HFFc6 (cell line): Measurements from ENCODE around the gene SERPINA12. TPM values are rescaled to one million over a fixed set of nuclear protein-coding genes. Genes with fewer than 3 reads are reported as not detected.

Experiments used
- DNase-seq: peaks from one replicate; pipeline ENCODE4 v3.0.0-alpha.2; 2018
- H3K27ac Mint-ChIP-seq: 2 replicates; pipeline ENCODE4 v1.8.0; 2020; ENCODE audit warnings: mild to moderate bottlenecking, mixed read lengths
- H3K27me3 Mint-ChIP-seq: 2 replicates; pipeline ENCODE4 v1.8.0; 2021; ENCODE audit warnings: mild to moderate bottlenecking, moderate library complexity, mixed read lengths; ENCODE audit not compliant: insufficient read depth
- H3K36me3 Mint-ChIP-seq: 2 replicates; pipeline ENCODE4 v1.8.0; 2021; ENCODE audit warnings: low read depth, mixed read lengths
- H3K4me1 Mint-ChIP-seq: 2 replicates; pipeline ENCODE4 v1.8.0; 2020; ENCODE audit warnings: low read depth, mixed read lengths
- H3K4me3 Mint-ChIP-seq: 2 replicates; pipeline ENCODE4 v1.8.0; 2020; ENCODE audit warnings: mild to moderate bottlenecking, moderate library complexity, mixed read lengths
- H3K9me3 Mint-ChIP-seq: 2 replicates; pipeline ENCODE4 v1.8.0; 2020; ENCODE audit warnings: mild to moderate bottlenecking, mixed read lengths
- total RNA-seq, 6 experiments: library from RNA; stranded (reverse); fragmentation: NEBNext Ultra II Directional; extraction: Animal tissue kit (Norgen Biotek cat#: 25700); gene quantifications; 2 replicates in 1 of 6; 3 replicates in 5 of 6; pipeline ENCODE4 v1.2.3, GENCODE V29; 2021
- TF ChIP-seq, protein P1 (sequence below): fragments of 200-600 bp; sonication (generic); IDR thresholded peaks from 2 replicates; pipeline ENCODE4 v1.5.0; 2021; ENCODE audit warnings: antibody characterized with exemption, mild to moderate bottlenecking

SERPINA12 gene
- total RNA-seq, 6 experiments from 2014 or later = not detected

DNA sequence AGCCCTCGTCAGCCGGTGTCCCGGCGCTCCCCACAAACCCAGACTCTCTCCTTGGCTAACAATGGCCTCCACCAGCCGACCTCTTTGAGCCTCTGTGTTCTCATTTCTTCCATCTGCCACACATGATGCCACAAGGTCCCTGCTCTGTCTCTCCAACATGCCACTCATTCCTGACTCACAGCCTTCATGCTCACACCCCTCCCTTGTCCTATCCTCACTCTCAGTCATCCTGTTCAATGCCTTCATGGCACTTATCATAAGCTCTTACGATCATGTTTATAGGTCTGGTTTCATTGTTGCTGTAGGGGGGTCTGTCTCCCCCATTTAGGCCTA lies 47.1 kb downstream of the SERPINA12 start:
- no peak for DNase-seq
- peaks cover 60% of the 10 kb centered on the region for H3K9me3 Mint-ChIP-seq
- TF ChIP-seq, protein P1, sequence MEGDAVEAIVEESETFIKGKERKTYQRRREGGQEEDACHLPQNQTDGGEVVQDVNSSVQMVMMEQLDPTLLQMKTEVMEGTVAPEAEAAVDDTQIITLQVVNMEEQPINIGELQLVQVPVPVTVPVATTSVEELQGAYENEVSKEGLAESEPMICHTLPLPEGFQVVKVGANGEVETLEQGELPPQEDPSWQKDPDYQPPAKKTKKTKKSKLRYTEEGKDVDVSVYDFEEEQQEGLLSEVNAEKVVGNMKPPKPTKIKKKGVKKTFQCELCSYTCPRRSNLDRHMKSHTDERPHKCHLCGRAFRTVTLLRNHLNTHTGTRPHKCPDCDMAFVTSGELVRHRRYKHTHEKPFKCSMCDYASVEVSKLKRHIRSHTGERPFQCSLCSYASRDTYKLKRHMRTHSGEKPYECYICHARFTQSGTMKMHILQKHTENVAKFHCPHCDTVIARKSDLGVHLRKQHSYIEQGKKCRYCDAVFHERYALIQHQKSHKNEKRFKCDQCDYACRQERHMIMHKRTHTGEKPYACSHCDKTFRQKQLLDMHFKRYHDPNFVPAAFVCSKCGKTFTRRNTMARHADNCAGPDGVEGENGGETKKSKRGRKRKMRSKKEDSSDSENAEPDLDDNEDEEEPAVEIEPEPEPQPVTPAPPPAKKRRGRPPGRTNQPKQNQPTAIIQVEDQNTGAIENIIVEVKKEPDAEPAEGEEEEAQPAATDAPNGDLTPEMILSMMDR = no peak
- H3K4me3 Mint-ChIP-seq = no peak overlapping the region
- H3K36me3 Mint-ChIP-seq = peaks cover 5% of the 10 kb centered on the region; the same call in 1 of the 2 replicates
- no peaks in the 10 kb centered on the region for H3K4me1 Mint-ChIP-seq
- H3K27ac Mint-ChIP-seq = no peak overlapping the region
- H3K27me3 Mint-ChIP-seq = no peaks in the 10 kb centered on the region

- H3K36me3 Mint-ChIP-seq = peaks cover 5% of the 10 kb centered on the region; the same call in 1 of the 2 replicates
- TF ChIP-seq, protein P1 = no peak
- H3K4me3 Mint-ChIP-seq = no peak overlapping the region
- no peaks in the 10 kb centered on the region for H3K27me3 Mint-ChIP-seq
- H3K9me3 Mint-ChIP-seq = peaks cover 61% of the 10 kb centered on the region
- no peaks in the 10 kb centered on the region for H3K4me1 Mint-ChIP-seq
- no peak for DNase-seq
- no peak overlapping the region for H3K27ac Mint-ChIP-seq
Measured at GRCh38 chr14:94461526-94462218, 47.6 kb downstream of the SERPINA12 start.

- Mint-ChIP-seq H3K27me3 (no peaks in the 10 kb centered on the region), H3K4me1 (no peaks in the 10 kb centered on the region), H3K4me3 (no peak overlapping the region), H3K9me3 (peaks cover 59% of the 10 kb centered on the region), H3K27ac (no peak overlapping the region), H3K36me3 (peaks cover 5% of the 10 kb centered on the region; the same call in 1 of the 2 replicates)
- TF ChIP-seq, protein P1 = no peak
- no peak for DNase-seq
Measured at GRCh38 chr14:94460631-94461416, 48.4 kb downstream of the SERPINA12 start.

DNA sequence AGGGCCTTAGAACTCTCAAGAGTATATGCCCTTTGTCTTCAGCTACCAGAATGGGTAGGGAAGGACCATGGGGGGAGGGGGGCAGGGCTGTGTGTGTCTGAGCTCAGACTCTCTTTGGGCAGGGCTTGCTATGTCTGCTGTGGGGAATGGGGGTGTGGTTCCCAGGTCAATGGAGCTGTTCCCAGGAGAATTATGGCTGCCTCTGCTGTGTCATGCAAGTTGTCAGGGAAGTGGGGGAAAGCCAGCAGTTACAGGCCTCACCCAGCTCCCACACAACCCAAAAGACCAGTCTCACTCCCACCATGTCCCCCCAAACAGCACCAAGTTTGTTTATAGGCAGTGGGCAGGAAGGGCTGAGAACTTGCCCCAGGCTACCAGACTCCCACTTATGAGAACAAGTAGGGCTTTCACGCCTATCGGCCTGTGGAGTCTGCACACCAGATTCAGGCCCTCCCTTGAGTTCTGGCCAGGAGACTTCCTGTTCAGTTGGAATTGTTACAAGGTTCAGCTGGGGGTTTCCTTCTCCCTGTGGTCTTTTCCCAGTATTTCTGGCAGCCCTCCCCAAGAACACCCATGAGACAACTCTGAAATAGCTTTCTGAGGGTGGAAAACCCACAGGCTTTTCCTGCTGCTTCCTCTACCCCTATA lies 50.6 kb downstream of the SERPINA12 start:
- no peak overlapping the region for H3K4me3 Mint-ChIP-seq
- TF ChIP-seq, protein P1 = no peak
- H3K36me3 Mint-ChIP-seq = peaks cover 5% of the 10 kb centered on the region; the same call in 1 of the 2 replicates
- peaks cover 1% of the 10 kb centered on the region; the same call in 1 of the 2 replicates for H3K27me3 Mint-ChIP-seq
- peaks cover 72% of the 10 kb centered on the region for H3K9me3 Mint-ChIP-seq
- H3K27ac Mint-ChIP-seq = no peak overlapping the region
- DNase-seq = no peak
- H3K4me1 Mint-ChIP-seq = no peaks in the 10 kb centered on the region

DNA sequence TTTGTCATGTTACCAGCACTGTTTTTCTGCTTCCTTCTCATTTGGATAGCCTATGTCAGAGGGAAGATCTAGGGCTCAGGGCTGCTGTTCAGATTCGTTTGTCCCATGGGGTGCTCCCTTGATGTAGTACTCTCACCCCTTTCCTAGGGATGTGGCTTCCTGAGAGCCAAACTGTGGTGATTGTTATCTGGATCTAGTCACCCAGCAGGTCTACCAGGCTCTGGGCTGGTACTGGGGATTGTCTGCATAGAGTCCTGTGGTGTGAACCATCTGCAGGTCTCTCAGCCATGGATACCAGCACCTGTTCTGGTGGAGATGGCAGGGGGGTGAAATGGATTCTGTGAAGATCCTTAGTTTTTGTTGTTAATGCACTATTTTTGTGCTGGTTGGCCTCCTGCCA lies 51.2 kb downstream of the SERPINA12 start:
- H3K4me3 Mint-ChIP-seq = no peak overlapping the region
- no peaks in the 10 kb centered on the region; the same call in 1 of the 2 replicates for H3K36me3 Mint-ChIP-seq
- H3K4me1 Mint-ChIP-seq = no peaks in the 10 kb centered on the region
- no peak for DNase-seq
- TF ChIP-seq, protein P1 = no peak
- H3K27ac Mint-ChIP-seq = no peak overlapping the region
- H3K27me3 Mint-ChIP-seq = peaks cover 1% of the 10 kb centered on the region; the same call in 1 of the 2 replicates
- H3K9me3 Mint-ChIP-seq = peaks cover 70% of the 10 kb centered on the region
